NCI-H1417 (cell line): ENCODE measurements around the gene NAP1L1.

Source experiments
- DNase-seq, 3 experiments: peaks; one replicate each; lab custom pipeline; 2025; lab: John Stamatoyannopoulos, UW

NAP1L1 gene

DNA sequence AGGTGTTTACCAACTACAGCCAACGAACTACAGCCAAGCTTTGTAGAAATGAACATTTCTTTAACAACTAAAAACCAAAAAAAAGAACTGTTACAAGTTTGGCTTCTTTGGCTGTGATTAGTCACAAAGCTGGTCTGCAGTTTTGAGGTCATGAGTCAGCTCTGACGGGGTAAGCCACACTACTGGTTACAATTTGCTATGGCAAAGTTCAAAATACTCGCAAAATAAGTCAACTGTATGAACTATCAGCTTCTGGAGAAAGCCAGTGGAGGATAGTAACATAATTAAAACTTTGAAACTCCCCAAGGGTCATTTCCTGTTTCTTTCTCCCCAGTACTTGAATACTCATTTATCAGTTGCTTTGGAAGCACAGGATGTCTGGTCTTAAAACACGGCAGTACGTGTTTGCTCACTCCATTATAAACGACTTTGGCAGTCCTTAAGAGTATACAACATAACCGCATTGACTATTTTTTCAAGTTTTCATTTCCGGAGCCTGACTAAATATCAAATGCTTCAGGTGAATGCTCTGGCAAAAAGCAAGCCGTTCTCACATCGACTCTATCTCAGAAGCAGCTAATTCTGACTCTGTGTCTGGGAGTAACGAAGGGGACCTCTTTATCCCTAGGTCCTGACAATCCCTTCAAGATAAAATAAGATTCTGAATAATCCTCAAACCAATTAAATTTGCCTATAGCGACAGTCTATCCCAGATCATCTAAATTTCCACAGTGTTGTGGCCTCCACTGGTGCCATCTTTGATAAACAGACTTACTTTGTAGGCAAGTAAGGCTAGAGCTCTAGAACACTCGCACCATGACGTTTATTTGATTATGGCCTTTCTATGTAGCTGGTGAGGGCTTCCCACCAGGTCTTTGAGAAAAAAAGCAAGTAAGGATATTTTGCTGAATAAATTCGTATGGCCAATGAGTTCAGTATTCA is 63.5 kb downstream of the NAP1L1 start:
- no peak for DNase-seq

- DNase-seq, result no peak
These were observed 64.2 kb downstream of the NAP1L1 start for GRCh38 chr12:76020281-76020680.

- DNase-seq, result no peak
These were observed 65.8 kb downstream of the NAP1L1 start for GRCh38 chr12:76018672-76019071.

DNA sequence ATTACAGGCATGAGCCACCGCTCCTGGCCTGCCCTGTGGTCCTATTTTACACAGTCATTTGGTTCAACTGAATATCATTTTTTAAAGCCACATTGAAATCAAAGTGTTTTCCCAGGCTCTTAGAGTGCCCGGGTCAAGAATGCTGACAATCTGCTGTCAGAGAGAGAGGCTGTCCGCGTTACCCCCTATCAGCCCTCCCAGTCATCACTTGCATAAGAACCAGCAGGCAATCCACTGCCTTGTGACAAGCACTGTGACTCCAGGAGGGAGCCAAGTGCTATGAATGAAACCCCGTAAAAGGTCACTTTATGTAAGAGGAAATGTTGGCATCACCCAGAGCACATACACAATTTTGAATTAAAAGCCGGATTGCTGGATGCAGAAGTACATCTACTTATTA is 66.4 kb downstream of the NAP1L1 start:
- no peak for DNase-seq

DNA sequence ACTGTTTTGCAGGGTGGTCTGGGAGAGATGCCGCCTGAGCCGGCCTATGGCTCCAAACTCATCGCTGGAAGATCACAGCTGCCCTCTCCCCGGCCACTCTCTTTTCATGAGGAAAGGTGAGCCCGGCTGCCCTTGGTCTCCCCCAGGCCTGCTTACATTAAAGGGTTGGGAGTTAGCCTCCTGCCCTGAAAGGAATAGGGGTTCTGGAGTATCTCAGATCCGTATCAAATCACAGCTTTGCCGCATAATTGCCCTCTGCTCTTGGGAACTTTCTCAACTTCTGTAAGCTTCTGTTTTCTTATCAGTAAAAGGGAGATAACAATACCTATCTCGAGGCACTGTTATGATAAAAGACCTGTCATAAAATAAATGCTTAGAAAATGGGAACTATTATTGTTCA is 70.5 kb downstream of the NAP1L1 start:
- DNase-seq, result no peak

- DNase-seq, result no peak
These were observed 70.9 kb downstream of the NAP1L1 start for GRCh38 chr12:76013603-76014002.

GRCh38 chr12:76012644-76013043 is 71.8 kb downstream of the NAP1L1 start:
- DNase-seq, result no peak

- peak in 2 of 3 experiments; percentile 19 to 66 for DNase-seq
These were observed 73.6 kb downstream of the NAP1L1 start for GRCh38 chr12:76010732-76011458.

GRCh38 chr12:76008428-76008827 is 76.1 kb downstream of the NAP1L1 start:
- DNase-seq, result no peak

DNA sequence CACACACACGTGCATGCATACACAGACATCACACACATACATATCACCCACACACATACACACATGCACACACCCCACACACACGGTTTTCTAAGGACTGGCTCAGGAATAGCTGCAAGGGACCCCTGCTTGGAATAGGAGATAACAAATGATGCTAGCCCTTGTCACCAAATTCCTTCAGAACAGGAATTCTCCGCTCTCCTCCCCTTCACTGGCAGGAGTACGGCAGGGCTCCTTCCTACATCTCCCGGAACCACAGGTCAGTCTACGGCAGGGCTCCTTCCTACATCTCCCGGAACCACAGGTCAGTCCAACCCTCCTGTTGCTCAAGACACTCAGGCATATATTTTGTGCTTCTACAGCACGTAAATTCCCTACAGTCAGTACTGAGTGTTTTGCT is 76.8 kb downstream of the NAP1L1 start:
- DNase-seq, result no peak

GRCh38 chr12:76006028-76006925 is 78.2 kb downstream of the NAP1L1 start:
- DNase-seq, result peak in 2 of 3 experiments; percentile 67 to 87

DNA sequence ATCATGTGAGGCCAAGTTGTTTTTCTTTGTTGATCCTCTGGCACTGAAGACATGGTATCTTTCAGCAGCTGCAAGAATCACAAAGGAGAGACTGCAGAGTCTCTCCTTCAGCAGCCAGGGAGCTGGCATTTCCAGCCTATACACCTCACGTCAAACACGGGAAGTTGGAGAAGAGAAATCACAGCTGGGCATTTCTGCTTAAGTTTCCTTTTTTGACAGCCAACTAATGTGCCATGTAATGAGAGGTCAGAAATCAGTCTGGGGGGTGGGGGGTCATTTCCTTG is 81.2 kb downstream of the NAP1L1 start:
- DNase-seq, result no peak

GRCh38 chr12:76002598-76003354 is 81.7 kb downstream of the NAP1L1 start:
- no peak for DNase-seq

DNA sequence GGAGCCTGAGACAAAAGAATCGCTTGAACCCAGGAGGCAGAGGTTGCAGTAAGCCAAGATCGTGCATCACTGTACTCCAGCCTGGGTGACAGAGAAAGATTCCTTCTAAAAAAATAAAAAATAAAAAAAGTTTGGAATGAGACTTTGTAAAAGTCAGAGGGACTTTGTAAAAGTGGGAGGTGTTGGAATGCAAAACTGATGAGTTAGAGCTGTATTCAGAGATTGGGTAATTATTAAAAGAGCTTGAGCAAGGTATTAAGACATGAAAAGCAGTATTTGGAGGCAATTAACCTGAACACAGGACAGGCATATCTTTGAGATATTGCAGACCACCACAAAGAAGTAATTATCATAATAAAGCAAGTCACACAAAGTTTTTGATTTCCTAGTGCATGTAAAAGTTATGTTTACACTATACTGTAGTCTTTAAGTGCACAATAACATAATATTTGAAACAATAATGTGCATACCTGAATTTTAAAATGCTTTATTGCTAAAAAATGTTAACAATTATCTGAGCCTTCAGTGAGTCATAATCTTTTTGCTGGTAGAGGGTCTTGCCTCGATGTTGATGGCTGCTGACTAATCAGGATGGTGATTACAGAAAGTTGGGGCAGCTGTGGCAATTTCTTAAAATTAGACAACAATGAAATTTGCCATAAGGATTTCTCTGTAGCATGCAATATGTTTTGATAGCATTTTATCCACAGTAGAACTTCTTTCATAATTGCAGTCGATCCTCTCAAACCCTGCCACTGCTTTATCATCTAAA is 86.0 kb downstream of the NAP1L1 start:
- DNase-seq, result no peak

- DNase-seq, result no peak
These were observed 86.8 kb downstream of the NAP1L1 start for GRCh38 chr12:75997658-75998057.

DNA sequence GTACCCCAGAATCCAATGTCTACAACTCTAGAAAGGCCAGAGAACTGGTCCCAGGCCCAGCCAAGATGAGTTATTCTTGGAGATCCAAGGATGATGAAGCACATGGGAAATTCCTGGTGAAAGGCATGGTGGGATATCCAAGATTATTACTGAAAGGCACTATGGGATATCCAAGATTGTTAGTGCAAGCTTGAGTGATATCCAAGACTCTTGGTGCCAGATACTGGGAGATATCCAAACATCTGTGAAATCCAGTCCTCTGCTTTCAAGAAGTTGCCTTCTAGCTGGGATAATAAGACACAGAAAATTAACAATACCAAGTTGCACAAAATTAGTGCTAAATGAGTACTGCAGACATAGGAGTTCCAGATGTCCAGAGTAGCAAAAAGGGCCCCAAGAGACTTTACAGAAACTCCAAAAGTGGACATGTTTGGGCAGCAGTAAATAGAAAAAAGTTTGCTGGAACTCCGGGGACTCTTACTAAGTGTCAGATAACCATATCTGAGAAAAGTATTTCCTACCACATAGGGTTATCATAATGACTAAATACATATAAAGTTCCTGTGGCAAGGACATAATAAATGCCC is 87.5 kb downstream of the NAP1L1 start:
- DNase-seq, result no peak

GRCh38 chr12:75995691-75996090 is 88.8 kb downstream of the NAP1L1 start:
- DNase-seq, result peak in 1 of 3 experiments; percentile 17

DNA sequence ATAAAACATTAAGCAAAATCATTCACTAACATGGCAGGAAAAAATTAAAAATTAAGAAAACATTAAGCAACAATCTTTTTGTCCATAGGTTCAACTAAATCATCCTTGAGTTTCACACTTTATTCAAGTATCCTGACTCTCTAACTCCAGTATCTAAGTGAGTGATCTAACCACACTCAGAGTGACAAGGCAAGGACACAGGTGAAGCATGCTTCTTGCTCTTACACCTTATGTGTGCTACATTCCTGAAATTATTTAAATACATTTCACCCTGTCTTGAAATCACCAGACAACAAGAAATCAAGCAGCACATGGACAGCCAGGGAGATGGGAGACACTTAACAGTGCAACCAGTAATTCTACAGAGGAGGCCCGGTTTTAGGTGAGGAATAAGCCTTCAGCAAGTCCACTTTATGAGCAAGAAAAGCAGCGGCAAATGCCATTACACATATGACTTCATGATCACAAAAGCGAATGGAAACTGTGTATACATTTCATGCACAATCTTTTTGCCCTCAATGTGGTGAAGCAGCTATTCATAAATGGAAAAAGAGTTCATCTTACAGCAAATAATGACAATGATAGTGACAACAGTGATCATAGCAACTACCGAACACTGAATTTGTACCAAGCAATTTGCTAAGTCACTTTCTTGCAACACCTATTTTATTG is 90.3 kb downstream of the NAP1L1 start:
- DNase-seq, result no peak

DNA sequence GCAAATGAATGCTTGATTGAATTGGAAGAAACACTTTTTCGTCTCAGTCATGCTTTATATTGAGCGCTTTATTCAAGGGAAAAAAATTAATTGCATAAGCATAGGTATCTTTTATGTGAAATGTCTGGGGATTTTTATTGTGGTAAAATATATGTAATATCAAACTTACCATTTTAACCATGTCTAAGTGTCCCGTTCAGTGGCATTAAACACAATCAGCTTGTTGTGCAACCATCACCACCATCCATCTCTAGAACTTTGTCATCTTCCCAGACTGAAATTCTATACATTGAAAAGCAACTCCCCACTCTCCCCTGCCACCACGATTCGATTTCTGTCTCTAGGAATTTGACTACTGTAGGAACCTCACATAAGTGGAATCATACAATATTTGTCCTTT is 92.7 kb downstream of the NAP1L1 start:
- DNase-seq, result no peak
